Measurements from ENCODE around the gene UNC119. TPM values are rescaled to one million over a fixed set of nuclear protein-coding genes. Genes with fewer than 3 reads are reported as not detected.
A peak's percentile ranks its signal among the peaks of the same experiment; 100 is the strongest.

Gene UNC119
- total RNA-seq, 1 experiment from 2014 or later, result 21.7 TPM

DNA sequence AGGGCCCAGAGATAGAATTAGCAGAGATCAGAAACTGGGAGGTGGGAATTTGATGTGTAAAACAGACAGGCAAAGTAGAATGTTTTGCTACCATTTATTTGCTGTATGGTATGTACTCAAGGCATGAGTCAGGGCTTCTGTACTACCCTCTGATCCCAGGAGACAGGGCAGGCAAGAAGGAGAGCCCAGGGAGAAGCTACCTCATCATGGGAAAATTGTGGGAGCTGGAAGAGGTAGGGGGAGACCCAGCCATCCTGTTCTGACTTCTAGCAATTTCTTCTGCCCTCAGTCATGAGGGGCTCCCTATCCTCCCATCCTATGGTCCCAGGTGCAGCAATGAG lies 20.6 kb upstream of the UNC119 start:
- DNase-seq (ENCODE audit: low read depth), result no peak

- no peak for DNase-seq (ENCODE audit: low read depth)
These were observed 20.0 kb upstream of the UNC119 start for GRCh38 chr17:28572259-28573039.

- DNase-seq (ENCODE audit: low read depth), result peak; percentile 90
These were observed 19.1 kb upstream of the UNC119 start, which contains the start of gene PIGS for GRCh38 chr17:28571361-28572122. PIGS (minus strand) TSS chr17:28571524; CDS start chr17:28571496, 28 bp downstream.

- DNase-seq (ENCODE audit: low read depth), result peak; percentile 21
These were observed 18.4 kb upstream of the UNC119 start for GRCh38 chr17:28570716-28571360.

GRCh38 chr17:28569446-28569845 lies 17.0 kb upstream of the UNC119 start:
- no peak for DNase-seq (ENCODE audit: low read depth)

DNA sequence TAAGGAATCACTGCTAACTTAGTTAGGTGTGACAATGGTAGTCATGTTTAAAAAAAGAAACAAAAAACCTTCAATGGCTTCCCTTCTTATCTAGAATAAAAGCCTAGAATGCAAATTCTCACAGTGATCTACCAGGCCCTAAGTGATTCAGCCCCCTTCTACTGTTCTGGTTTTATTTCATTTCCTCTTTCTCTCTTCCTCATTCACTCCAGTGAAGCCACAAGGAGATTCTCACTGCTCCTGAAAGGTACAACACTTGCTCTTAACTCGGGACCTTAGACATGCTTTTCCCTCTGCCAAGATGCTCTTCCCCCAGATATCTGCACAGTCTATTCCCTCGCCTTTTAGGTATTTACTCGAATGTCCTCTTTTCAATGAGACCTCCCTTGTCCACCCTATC lies 15.2 kb upstream of the UNC119 start:
- no peak for DNase-seq (ENCODE audit: low read depth)

DNA sequence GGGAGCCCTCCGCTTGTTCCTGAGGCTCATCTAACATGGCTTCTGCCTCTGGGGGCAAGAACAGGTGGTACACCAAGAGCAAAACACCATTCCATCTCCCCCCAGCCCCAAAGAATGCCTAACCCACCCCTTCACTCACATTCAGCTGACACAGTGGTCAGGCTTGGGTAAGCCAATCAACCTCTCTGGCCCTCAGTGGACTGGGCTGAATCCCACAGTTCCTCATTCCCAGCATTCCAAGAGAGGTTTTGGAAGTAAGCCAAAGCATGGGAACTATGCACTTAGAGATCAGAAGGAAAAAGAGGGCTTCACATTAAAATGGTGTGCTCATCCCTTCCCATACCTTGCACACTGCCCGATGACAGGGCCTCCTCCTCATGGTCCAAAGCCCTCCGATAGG lies 11.1 kb upstream of the UNC119 start:
- peak; percentile 39 for DNase-seq (ENCODE audit: low read depth)

GRCh38 chr17:28555022-28555421 lies 2.6 kb upstream of the UNC119 start:
- no peak for DNase-seq (ENCODE audit: low read depth)

DNA sequence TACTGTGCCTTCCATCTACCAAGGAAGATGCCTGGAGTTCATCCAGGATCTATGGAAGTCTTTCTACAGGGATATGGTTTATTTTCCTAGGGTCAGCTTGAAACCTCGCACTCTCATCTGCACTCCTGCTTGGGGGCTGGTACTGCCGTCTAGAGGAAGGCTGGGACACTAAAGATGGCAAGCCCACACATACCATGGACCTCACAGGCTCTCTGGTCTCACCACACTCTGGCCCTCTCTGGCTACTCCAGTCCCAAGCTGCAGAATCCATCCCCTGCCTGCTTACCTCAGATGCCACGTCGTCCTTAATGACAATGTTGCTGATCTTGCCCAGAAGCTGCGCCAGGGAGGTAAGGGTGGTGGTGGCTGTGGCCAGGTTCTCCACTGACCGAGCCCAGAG lies 2.1 kb upstream of the UNC119 start:
- DNase-seq (ENCODE audit: low read depth), result no peak

- DNase-seq (ENCODE audit: low read depth), result no peak
These were observed 629 bp upstream of the UNC119 start for GRCh38 chr17:28553000-28553505.

DNA sequence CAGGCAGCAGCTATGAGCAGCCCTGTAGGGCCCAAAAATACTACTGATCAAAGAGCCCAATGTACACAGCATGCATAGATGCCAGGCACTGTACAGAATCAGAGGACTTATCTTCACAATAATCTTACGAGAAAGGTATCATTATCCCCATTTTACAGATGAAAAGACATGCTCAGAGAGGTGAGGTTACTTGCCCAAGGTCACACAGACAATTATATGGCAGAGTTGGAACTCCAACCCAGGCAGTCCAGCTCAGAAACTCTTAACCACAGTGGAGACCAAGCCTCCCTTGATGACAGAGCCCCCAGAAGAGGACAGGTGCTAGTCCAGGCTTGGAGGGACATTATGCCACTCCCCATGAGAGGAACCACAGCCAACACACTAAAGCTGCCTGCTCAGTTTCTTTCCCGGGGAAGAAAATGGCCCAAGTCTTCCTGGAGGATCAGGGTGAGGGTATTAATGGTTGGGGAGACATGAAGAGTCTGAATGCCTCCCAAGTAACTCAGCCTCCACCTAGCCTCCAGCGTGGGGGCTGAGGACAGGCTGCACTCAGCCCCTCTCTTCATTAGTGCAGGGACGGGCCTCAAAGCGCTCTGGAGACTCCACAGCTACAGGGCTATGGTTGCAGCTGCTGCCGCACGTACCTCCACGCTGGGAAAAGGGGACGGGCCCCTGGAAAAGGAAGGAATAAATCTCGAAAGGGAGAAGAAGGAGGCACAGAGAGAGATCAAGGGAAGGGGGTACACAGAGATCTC lies 826 bp downstream of the UNC119 start:
- DNase-seq (ENCODE audit: low read depth), result no peak

DNA sequence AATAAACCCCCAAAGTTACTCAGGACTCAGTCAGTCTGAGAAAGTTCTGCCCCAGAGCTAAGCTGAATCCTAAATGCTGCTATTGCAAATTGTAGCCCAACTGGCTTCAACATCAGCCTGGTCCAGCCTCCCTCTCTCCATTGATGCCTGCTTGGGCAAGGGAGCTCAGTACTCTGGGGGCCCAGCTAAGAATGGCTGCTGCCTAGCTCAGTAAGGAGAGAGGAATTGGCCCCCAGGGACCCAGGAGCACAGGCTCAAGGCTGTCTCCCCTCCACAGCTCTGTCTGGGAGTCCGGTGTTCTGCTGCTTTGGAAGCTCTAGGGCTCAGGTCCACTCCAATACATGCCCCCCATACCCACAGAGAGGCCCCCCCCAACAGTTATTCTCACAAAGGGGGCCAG lies 1.6 kb downstream of the UNC119 start:
- DNase-seq (ENCODE audit: low read depth), result no peak

GRCh38 chr17:28549236-28550132 lies 2.9 kb downstream of the UNC119 start:
- no peak for DNase-seq (ENCODE audit: low read depth)

GRCh38 chr17:28548417-28549130 lies 3.9 kb downstream of the UNC119 start:
- no peak for DNase-seq (ENCODE audit: low read depth)

DNA sequence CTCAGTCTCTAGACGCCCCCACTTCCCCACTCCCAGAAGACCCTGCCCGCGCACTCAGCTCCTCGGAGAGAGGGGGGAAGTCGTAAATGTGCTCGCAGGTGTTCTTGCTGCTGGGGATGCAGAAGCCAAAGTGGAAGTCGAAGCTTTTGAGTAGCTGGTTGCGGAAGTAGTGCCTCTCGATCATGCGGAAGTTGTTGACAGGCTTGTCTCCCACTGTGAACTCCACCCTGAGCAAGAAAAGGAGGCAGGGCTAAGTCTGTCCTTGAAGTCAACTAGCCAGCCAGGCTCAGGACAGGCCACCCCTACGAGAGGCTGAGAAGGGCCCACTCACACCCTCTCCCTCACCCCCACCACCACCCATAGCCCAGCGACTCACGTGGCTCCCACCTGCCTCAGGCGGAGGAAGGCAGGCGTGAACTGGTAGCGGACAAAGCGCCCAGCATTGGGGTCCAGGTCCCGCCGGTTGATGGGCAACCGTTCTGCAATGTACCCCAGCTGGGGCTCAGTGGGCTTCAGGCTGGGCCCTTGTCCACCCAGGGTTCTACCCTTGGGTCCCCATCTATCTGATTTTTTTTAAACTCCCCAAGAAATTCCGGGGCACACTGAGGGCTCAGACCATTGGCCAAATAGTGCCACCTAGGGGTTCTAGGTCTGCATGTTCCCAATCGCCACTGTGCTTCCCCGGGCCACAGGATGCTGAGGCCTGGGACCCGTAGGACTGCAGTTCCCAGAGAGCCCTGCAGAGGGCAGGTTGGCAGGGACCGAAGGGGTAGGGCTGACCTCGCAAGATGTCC lies 4.6 kb downstream of the UNC119 start:
- DNase-seq (ENCODE audit: low read depth), result peak; percentile 57

DNA sequence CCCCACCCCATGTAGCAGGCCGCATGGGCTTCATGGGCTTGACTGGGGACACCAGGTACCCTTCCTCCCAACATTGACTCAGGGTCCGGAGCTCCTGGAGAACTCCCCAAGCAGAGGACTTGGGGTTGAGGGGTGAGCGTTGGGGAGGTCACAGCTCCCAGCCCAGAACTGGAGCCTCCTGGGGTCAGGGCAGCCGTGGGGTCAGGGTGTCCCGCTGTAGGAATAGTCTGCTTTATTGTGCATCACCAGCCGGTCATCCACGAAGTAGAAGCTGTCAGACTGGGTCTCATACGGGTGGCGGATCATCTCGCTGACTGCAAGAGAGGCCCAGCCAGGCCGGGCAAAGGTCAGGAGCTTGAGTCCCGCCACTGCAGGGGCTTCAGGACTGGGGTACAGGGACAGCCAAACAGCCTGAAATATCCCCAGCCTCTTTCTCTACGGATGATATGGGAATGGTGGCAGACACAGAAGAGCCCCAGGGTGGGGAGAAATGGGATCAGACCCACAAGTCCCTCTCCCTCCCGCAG lies 5.3 kb downstream of the UNC119 start:
- DNase-seq (ENCODE audit: low read depth), result no peak

DNA sequence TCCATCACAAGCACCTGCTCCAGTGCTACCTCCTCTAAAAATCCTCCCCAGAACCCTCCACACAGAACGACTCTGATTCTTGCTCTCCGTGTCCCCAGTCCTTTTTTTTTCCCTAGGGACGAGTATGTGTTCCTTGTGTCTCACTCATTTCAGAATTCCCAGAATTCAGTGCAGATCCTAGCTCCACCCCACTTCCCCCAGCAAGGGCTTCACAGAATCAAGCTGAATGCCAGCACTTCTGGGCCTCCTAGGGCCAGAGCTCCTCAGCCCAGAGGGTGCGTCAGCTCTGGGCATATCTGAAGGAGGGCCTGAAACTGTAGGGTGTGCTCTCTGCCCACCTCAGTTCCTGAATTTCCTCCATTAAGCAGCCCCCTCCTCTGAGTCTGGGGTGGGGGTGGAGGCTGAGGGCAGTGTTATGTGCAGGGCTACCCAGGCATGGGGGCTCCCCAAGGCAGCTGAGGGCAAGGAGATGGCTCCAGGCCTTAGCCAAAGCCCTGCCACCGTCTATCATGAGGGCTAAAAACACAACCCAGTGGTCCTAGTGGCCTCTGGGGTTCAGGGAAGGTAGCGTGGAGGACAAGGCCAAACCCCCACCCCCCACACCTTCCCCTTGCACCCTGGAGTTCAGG lies 6.5 kb downstream of the UNC119 start:
- DNase-seq (ENCODE audit: low read depth), result no peak

DNA sequence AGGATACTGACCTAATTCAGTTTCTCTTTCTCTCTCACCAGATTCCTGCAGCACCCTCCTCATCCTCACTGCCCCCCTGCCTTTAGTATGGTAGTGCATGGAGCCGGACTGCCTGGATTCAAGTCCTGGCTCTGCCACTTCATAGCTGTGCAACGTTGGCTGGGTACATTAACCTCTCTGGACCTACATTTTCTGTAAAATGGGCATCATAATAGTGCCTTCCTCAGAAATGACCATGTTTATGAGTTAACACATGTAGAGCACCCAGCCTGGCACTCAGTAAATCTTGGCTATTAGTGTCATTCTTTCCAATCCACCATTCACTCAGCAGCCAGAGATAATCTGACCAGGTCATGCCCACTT lies 7.3 kb downstream of the UNC119 start:
- no peak for DNase-seq (ENCODE audit: low read depth)

All from RPMI7951 (cell line).